PC-3 (cell line): Measurements from ENCODE around the gene IL36G.

ENCODE experiments used
- EZH2 ChIP-seq: fragments of 300-600 bp; sonication (generic); IDR thresholded peaks from one replicate; pipeline ENCODE4 v1.6.1; 2017; ENCODE audit warnings: antibody characterized with exemption, mild to moderate bottlenecking, low read length; ENCODE audit not compliant: unreplicated experiment
- TF ChIP-seq, protein P1 (sequence below): fragments of 300-600 bp; sonication (generic); conservative IDR thresholded peaks from 2 replicates; pipeline ENCODE4 v1.5.1; 2017; ENCODE audit warnings: antibody characterized with exemption, low read depth, mild to moderate bottlenecking, low read length

DNA sequence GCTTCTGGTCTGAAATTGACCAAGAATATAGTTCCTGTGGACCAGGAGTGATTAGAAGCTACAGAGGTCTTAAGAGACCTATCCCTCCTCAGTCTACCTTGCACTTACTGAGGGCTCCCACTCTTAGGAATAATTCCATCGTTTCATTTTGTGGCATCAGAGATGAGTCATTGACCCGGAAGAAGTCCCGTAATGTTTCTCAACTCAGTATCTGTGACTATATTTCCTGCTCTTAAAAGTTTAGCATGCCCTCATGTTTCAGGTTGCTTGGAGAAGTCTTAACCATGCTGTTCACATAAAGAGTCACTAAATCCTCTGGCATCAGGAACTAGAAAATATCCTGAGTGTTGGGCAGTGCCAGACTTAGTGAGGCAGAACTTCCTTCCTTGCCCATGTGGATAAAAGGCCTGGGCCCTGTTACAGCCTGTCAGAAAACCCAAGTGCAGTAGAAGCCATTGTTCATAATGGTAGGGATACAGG lies 27.3 kb downstream of the IL36G start, which contains the start of gene IL36A:
- TF ChIP-seq, protein P1, sequence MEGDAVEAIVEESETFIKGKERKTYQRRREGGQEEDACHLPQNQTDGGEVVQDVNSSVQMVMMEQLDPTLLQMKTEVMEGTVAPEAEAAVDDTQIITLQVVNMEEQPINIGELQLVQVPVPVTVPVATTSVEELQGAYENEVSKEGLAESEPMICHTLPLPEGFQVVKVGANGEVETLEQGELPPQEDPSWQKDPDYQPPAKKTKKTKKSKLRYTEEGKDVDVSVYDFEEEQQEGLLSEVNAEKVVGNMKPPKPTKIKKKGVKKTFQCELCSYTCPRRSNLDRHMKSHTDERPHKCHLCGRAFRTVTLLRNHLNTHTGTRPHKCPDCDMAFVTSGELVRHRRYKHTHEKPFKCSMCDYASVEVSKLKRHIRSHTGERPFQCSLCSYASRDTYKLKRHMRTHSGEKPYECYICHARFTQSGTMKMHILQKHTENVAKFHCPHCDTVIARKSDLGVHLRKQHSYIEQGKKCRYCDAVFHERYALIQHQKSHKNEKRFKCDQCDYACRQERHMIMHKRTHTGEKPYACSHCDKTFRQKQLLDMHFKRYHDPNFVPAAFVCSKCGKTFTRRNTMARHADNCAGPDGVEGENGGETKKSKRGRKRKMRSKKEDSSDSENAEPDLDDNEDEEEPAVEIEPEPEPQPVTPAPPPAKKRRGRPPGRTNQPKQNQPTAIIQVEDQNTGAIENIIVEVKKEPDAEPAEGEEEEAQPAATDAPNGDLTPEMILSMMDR, result no peak
- TF ChIP-seq EZH2, result no peak
